ENCODE measurements around the gene COG7.

The COG7 gene

DNA sequence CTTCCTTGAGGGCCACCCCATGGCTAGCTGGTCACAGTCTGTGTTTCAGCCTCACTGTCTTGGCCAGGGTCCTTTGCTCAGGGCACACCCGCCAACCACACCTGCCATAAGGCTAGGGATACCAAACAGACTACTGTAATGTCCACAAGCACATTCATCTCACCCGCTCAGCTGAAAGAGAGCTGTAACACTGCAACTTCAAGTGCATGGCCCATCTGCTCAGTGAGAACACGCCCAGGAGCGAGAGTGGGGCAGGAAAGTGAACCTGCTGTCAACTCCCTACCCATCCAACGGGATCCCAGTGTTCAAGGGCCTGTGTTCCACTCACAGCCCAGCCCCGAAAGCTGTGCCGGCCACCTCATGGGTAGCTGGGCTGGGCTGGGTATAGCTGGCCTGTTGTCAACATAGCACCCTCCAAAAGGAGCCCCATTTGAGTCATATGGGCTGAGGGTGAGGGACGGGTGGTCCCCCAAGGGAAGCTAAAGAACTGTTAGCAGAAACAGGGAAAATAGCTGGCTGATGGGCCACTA, 95.2 kb downstream of the COG7 start:
- no peak for DNase-seq (ENCODE audit: low spot score)

DNA sequence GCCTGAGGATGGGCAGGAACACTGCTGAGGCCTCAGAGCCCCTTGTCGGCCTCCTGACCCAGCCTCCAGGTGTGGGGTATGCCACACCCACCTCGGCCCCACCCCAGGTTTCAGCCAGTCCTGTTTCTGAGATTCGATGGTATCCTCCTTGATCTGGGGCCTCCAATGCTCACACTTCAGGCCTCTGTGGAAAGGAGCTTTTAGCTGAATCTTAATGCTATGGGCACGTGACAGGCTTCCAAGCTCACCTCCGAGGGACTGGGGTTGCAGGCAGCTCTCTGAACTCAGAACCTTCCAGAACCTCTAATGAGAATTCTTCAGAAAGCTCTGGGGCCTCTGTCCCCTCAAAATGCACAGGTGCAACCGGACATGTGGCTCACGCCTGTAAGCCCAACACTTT, 96.0 kb downstream of the COG7 start:
- DNase-seq (ENCODE audit: low spot score), result no peak

DNA sequence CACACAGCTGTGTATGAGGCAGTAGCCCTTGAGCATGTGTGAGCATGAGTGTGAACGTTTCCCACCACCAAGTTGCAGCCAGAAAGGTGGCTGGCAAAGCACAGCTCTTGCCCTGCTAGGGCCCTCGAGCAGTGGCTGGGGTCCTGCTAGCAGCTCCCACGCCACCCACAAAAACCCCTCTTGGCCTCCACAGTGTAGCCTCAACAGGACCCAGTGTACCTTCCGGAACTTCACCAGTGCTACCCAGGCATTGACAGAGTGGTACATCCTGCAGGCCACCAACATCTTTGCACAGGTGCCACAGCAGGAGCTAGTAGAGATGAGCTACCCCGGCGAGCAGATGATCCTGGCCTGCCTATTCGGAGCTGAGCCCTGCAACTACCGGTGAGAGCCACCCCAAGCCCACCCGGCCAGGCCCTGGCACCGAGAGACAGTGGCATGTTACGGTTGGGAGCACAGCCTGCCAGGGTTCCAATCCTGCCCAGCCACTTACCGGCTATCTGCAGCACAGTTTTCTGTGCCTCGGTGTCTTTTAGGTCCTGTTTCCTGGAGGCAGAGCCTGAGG, 97.8 kb downstream of the COG7 start:
- DNase-seq (ENCODE audit: low spot score), result no peak

DNA sequence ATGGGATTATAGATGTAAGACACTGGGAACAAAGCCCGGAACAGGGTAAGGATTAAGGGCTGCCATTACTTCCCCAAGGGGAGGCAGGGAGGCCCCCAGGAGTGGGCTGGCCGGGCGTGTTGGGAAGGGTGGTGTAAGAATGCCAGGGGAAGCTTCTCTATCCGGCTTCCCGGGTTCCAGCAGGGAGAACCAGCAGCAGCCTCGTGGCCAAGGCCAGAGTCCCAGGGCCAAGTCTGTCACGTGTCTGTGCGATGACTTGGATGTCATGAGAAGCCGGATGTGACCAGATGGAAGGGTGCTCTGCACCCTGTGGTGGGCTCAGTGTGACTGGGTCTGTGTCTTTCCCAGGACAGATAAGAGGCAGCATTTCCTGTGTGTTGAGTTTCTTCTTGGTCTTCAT, 98.7 kb downstream of the COG7 start:
- DNase-seq (ENCODE audit: low spot score), result no peak

DNA sequence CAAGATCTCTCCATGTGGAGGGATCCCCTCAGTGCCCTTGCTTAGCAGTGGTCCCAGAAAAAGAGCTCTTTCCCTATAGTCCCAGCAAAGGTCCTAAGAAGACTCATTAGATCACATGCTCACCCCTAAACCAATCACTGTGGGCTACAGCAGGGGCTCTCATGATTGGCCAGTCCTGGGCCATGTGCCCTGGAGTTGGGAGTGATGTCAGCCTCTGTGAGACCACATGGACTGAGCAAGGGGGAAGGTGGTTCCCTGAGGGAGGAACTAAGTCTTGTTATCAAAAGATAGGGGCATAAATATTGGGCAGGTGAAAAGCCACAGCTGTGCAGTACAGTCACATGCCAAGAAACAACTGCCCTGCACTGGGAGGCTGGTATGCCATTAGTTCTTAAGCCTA, 99.5 kb downstream of the COG7 start:
- no peak for DNase-seq (ENCODE audit: low spot score)

DNA sequence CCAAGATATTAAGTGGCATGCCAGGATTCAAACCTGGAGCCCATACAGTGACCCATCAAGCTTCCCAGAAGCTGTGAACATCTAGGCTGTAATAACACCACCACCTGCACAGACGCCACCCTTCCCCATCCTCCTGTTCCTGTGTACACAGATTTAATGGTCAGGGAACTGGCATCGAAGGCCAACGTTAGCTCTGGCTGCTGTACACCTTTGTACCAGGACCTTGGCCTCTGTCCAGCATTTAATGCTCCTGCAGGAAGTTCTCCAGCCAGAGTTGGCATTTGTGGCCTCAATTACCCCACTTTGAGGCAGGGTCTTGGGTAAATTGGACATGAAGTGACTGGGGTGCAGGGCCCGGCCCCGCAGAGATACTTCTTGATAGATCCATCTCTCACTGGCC, 101.6 kb downstream of the COG7 start:
- no peak for DNase-seq (ENCODE audit: low spot score)

DNA sequence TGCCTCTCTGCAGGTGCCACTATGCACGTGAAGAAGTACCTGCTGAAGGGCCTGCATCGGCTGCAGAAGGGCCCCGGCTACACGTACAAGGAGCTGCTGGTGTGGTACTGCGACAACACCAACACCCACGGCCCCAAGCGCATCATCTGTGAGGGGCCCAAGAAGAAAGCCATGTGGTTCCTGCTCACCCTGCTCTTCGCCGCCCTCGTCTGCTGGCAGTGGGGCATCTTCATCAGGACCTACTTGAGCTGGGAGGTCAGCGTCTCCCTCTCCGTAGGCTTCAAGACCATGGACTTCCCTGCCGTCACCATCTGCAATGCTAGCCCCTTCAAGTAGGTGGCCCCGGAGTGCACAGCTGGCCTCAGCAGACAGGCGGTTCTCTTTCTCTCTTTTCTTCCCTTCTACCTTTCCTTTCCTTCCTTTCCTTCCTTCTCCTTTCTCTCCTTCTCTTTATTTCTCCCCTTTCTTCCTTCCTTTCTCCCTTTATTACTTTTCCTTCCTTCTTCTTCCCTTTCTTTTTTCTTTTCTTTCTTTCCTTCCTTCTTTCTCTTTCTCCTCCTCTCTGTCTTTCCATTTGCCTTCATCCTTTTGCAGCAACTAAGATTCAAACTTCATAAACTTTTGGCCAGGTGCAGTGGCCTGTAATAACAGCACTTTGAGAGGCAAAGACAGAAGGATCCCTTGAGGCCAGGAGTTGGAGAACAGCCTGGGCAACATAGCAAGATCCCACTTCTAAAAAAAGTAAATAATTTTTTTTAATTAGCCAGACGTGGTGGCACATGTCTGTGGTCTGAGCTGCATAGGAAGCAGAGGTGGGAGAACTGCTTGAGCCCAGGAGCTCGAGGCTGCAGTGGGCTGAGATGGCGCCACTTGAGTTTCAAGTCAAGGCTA, 104.2 kb downstream of the COG7 start:
- no peak for DNase-seq (ENCODE audit: low spot score)

DNA sequence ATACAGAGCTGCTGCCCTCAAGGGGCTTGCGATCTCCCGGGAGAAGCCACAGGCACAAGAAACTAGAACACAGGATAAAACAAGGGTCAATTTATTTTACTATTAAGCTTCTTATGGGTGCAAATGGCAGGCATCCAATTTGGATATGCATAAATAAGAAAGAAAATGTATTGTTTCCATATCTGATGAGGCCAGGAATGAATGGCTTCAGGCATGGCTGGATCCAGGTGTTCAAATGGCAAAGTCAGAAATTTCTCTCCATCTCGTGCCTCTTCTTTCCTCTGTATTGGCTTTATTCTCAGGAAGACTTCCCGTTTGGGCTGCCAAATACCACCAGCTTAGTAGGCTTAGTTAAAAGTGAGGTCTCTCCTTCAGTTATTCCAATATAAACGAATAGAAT, 107.8 kb downstream of the COG7 start:
- no peak for DNase-seq (ENCODE audit: low spot score)

DNA sequence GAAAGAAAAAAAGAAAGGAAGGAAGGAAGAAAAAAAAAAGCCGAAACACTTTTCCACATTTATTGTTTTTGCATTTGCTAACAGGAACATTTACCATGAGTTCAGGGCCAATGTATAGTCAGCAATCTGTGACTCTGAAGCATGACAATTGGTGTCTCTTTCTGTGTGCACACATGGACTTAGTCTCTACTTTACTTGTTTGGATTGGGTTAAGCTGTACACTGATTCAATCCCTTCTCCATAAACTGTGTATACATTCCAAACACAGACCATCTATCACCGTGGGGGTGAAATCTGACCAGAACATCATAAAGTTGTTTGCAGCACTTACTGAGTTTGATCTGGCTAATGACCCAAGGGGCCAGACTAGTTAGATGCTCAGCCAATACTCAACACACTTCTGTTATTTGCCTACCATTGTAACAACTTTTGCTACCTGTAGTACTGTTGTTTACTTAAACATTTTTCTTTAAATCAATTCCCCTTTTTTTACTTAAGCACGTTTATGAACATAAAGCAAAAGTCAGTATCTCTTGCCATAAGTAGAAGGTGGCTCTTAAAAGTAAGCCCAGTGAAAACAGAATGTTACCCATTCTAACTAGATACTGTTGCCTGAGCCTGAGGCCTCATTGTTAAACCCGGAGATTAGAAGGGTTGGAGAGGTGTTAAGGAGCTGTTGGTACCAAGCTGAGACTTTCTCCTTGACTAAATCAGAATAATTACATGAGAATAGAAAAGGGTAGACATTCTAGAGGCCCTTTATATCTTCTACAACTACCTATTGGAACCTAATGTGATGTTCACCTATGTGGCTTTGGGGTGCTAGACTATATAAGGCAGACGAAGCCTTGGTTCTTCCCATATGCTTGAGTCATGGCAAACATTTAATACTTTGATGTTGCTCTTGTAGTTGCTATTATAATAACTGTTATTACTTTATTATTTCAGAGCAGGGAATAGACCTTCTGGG, 109.1 kb downstream of the COG7 start:
- DNase-seq (ENCODE audit: low spot score), result no peak

DNA sequence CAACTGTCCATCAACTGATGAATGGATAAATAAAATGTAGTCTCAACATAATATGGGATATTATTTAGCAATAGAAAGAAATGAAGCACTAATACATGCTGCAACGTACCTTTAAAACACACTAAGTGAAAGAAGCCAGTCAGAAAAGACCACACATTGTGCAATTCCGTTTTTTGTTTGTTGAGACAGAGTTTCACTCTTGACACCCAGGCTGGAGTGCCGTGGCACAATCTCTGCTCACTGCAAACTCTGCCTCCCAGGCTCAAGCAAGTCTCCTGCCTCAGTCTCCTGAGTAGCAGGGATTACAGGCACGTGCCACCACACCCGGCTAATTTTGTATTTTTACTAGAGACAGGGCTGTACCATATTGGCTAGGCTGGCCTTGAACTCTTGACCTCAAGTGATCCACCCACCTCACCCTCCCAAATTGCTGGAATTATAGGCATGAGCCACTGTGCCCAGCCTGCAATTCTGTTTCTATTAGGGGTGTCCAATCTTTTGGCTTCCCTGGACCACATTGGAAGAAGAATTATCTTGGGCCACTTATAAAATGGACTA, 110.8 kb downstream of the COG7 start:
- DNase-seq (ENCODE audit: low spot score), result no peak

DNA sequence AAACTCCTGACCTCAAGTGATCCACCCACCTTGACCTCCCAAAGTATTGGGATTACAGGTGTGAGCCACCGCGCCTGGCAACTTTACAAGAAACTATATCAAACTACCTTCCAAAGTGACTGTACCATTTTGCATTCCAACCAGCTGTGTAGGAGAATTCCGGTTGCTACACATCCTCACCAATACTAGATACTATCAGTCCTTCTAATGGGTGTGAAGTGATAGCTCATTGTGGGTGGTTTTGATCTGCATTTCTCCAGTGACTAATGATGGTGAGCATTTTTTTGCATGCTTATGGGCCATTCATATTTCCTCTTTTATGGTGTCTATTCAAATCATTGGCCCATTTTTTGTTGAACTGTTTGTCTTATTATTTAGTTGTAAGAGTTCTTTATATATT, 113.2 kb downstream of the COG7 start:
- no peak for DNase-seq (ENCODE audit: low spot score)

All from AG08395 (cell line).